ENCODE measurements around the gene TCHP.

Gene TCHP

DNA sequence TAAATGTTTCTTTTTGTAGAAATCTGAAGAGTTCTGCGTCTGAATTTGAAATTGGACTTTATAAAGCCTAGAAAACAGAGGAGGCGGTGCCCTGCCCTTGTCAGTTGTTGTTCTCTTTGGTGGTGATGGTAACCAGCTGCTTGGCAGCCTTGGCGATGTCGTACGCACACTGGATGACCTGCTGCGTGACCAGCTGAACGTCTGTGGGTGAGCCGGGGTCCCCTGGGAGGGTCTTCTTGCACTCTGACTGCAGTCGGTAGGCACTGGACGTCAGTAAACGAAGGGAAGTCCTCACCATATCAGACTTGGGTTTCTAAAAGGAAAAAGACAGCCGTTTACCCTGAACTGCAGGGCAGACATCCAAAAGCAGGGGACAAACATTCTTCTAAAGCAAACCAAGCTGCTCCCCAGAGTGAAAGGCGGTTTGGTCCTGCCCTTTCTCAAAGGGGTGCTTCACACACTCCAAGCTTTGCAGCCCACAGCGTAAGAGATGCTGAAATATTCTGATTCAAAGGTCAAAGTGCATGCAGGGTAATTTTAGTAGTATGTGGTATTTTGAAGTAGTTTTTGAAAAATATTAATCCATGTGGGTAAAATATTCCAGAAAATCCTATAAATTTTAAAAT lies 32.9 kb downstream of the TCHP start:
- no peak for DNase-seq (ENCODE audit: low read depth, low spot score)

DNA sequence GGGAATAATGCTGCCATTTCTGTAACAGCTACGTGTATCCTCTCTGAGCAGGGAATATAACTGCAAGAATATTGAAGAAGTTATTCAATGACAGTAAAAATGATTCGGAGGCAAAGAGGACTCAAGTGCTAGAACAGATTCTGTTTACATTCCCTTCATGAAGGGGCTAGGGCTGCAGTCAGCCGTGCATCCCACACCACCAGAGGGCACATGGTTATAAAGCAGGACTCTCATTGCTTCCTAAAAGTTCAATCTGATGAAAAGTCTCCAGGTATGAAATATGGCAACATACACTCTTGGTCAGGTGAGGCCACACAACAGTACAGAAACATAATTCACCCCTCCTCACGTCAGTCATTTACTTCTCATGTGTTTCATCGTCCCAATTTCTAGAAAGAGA lies 34.0 kb downstream of the TCHP start:
- no peak for DNase-seq (ENCODE audit: low read depth, low spot score)

DNA sequence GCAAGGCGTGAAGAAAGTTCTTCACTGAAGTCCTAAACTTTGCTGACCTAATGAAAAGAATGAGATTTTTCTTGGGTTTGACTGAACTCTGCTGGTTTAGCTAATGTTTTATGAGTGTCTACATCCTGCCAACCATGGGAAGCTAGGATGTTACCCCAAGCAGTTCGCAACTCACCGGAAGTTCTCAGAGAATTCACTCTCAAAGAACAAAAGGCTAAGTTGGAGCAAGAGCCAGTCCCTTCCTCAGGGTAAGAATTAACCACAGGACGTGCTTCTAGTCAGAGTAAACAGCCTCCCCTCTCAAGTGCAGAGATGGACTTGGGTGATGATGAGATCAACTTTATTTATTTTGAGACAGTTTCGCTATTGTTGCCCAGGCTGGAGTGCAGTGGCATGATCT lies 37.3 kb downstream of the TCHP start:
- no peak for DNase-seq (ENCODE audit: low read depth, low spot score)

GRCh38 chr12:109938947-109939346 lies 38.9 kb downstream of the TCHP start:
- no peak for DNase-seq (ENCODE audit: low read depth, low spot score)

DNA sequence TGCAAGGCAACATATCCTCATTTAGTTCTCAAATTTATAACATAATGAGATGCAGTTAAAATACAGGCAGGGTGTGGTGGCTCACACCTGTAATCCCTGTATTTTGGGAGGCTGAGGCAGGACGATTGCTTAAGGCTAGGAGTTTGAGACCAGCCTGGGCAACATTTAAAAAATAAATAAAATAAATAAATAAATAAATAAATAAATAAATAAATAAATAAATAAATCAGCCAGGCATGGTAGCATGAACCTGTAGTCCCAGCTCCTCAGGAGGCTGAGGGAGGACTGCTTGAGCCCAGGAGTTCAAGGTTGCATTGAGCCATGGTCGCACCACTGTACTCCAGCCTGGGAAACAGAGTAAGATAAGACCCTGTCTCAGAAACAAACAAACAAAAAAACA lies 39.4 kb downstream of the TCHP start:
- no peak for DNase-seq (ENCODE audit: low read depth, low spot score)

DNA sequence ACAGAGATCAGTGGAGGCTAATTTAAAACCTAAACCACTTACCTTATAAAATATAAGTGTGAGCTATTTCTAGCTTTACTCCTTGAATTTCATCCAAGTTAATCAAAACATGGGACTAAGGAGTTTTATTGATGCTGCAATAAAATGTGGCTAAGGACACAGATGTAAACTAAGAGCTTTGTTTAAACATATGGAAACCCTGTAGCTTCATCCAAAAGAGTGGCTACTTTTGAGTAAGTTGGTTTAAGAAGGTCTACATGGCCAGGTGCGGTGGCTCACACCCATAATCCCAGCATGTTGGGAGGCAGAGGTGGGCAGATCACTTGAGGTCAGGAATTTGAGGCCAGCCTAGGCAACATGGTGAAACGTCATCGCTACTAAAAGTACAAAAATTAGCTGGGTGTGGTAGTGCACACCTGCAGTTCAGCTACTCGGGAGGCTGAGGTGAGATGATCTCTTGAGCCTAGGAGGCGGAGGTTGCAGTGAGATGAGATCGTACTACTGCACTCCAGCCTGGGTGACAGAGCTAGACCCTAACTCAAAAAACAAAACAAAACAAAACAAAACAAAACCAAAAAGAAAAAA lies 40.4 kb downstream of the TCHP start:
- no peak for DNase-seq (ENCODE audit: low read depth, low spot score)

- no peak for DNase-seq (ENCODE audit: low read depth, low spot score)
These were observed 43.7 kb downstream of the TCHP start for GRCh38 chr12:109943811-109944210.

GRCh38 chr12:109944561-109945359 lies 44.7 kb downstream of the TCHP start:
- peak; percentile 53 for DNase-seq (ENCODE audit: low read depth, low spot score)

- peak; percentile 65 for DNase-seq (ENCODE audit: low read depth, low spot score)
These were observed 46.4 kb downstream of the TCHP start for GRCh38 chr12:109946505-109946904.

GRCh38 chr12:109946913-109947312 lies 46.8 kb downstream of the TCHP start:
- DNase-seq (ENCODE audit: low read depth, low spot score): no peak

DNA sequence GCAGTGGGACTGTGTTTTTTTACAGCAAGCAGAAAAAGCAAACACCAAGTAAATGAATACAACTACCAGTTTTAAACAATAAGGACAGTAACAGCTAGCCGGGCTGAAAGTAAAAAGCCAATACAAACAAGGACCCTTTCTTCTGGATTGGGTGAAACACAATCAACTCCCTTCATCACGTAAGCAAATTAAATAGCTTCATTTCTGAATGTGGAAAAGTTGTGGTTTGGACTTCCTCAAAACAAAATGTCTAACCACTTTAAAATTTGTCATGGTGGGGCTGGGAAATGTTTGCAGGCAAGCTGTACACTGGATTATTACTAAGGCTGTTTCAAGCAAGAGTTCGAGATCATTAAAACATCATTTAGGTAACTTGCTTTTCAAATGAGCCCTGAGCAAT lies 47.4 kb downstream of the TCHP start:
- peak; percentile 83 for DNase-seq (ENCODE audit: low read depth, low spot score)

- DNase-seq (ENCODE audit: low read depth, low spot score): no peak
These were observed 48.3 kb downstream of the TCHP start for GRCh38 chr12:109948368-109948767.

DNA sequence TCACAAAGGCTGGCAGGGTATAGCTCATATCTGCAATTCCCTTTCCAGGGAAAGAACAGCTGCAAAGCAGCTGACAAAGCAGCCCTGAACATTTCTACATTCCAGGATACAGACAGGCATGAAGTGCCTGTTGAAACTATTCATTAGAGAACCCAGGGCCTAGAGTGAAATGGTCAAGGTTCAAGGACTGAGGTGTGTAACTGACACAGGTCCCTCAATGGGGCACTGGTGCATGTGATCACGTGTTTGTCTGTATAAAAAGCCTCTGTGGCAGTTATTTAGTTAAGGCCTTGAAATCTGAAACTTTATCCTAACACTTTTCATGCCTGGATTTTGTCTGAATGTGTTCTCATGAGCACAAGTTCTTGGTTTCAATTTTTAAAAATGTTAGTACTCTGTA lies 49.0 kb downstream of the TCHP start:
- peak; percentile 68 for DNase-seq (ENCODE audit: low read depth, low spot score)

DNA sequence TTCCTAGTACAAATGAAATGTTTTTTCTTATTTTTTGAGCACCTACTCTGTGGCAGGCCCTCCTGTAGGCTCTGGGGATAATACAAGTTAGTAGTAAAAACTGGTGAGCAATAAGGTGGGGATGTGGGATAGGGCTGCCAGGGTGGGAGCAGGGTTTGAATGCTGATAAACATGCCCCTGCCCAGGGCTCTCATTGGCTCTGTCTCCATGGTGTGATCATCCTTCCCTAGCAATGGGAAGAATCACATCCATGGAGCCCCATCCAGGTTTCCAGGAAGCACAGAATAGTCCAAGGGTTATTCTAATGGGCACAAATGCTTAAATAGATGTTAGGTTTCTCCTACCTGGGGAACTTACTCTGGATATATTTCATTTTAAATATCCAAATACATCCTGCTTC lies 50.6 kb downstream of the TCHP start:
- no peak for DNase-seq (ENCODE audit: low read depth, low spot score)

- peak; percentile 88 for DNase-seq (ENCODE audit: low read depth, low spot score)
These were observed 51.1 kb downstream of the TCHP start for GRCh38 chr12:109951136-109951535.

DNA sequence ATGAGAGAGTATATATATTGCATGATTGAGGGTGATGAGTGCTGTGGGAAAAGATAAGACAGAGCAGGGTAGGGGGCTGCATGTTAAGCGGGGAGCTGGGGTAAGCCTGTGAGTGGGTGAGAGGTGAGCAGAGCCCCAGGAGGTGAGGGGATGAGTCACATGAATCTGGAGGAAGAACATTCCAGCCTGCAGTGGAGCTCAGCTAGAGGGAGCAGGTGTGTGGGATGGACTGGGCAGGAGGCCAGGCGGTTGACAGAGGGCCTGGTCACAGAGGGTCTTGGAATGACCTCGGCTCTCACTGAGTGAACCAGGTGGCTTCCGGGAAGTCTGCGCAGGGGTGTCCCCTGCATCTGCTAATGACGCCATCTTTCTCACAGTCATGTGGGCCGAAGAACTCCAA lies 51.7 kb downstream of the TCHP start:
- peak; percentile 85 for DNase-seq (ENCODE audit: low read depth, low spot score)

GRCh38 chr12:109952160-109952858 lies 52.2 kb downstream of the TCHP start:
- DNase-seq (ENCODE audit: low read depth, low spot score): no peak

DNA sequence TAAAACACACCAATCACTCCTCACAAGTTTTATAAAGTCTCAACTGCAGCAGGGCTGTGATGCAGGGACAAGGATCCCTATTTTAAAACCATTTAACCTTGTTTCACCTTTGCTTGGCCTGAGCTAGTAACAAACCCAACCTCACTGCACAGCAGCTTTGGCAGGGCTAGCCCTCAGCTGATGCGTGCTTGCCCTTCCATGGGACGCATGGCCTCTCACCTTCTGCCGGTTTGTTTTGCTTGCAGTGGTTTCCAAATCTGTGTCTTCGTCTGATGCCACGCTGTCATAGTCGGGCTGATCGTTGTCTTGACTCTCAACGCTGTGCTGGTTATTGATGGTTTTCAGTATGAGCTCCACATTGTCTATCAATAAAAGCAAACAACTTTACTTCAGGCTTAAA lies 52.8 kb downstream of the TCHP start:
- no peak for DNase-seq (ENCODE audit: low read depth, low spot score)

- DNase-seq (ENCODE audit: low read depth, low spot score): no peak
These were observed 53.6 kb downstream of the TCHP start for GRCh38 chr12:109953656-109954055.

- no peak for DNase-seq (ENCODE audit: low read depth, low spot score)
These were observed 58.3 kb downstream of the TCHP start for GRCh38 chr12:109958374-109958773.

GRCh38 chr12:109959411-109960093 lies 59.5 kb downstream of the TCHP start:
- no peak for DNase-seq (ENCODE audit: low read depth, low spot score)

DNA sequence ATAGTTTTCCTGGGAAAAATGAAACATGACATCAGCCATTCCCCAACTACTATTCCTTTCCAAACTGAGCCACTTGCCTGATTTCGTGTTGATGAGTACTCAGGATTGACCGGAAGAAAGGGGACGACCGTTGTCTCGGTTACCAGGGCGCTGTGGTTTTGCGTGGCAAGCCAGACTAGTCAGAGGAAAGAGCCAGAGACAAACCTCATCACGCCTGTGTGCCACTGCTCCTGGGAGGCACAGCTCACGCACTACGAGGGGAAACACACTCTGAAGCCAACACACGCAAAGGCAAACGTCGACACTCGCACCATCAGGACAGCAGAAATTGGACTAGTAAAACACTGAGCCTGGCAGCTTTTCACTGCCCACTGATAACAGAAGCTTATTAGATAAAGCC lies 61.1 kb downstream of the TCHP start:
- DNase-seq (ENCODE audit: low read depth, low spot score): peak; percentile 68
